ENCODE data around the gene ARFGAP2. TPM values are rescaled to one million over a fixed set of nuclear protein-coding genes. Genes with fewer than 3 reads are reported as not detected.
"Not testable (repeated sequence)": the region's sequence is repeated elsewhere in the genome, so short reads cannot be mapped to it uniquely, and the experiment has no call there.

Gene ARFGAP2
- total and polyA plus RNA-seq, 8 donors = 40.1 to 78.9 (median 63.3) TPM

DNA sequence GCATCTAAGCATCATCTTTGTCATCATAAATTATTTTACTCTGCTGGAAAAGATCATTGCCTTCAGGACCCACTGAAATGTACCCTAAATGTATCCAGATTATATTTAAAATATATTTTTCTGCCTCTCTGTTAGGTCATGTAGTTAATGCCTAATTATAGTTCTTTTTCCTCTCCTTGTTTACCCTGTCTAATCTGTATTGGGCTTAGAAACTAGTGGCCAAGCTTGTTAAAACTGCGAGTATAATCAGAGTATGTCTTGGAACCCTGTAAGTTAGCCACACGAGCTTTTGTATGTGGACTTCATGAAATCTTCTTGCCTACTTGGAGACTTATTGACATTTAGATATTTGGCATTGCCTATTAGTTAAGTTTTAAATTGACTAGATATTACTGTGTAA is 55.6 kb downstream of the ARFGAP2 start:
- no peak for DNase-seq
- TF ChIP-seq CTCF (IDR thresholded peaks at IDR 0.05) = no peak
- peak in 3 of 4 donors; percentile 45 to 63 (median 56) for ATAC-seq
- Histone ChIP-seq H3K27ac (peak overlapping the region in 2 of 4 donors; percentile 51 to 79), H3K9me3 (no peaks in the 10 kb centered on the region), H3K4me1 (peaks cover 4 to 30% (median 6%) of the 10 kb centered on the region in 3 donors), H3K4me3 (no peak overlapping the region), H3K36me3 (no peaks in the 10 kb centered on the region), H3K27me3 (no peaks in the 10 kb centered on the region)
- intact Hi-C loops (cut with DNase I) = no loop called here
- FAIRE-seq = no peak
- WGBS, 2 donors = 31 to 45% methylated on average over 2 of the region's 2 CpGs

- FAIRE-seq; H3K36me3 ChIP-seq; H3K27me3 ChIP-seq; H3K9me3 ChIP-seq; intact Hi-C loops (cut with DNase I): not testable (repeated sequence)
- Histone ChIP-seq H3K4me3 (peak overlapping the region in 2 of 4 donors; percentile 22 to 27), H3K27ac (peak overlapping the region; percentile 51 to 79 (median 55)), H3K4me1 (peaks cover 4 to 21% (median 6%) of the 10 kb centered on the region in 3 donors)
- DNase-seq = peak; percentile 88 to 99 (median 98)
- WGBS, 2 donors = 14 to 21% methylated on average over 20 of the region's 20 CpGs
- ATAC-seq = peak; percentile 79 to 86 (median 84)
Observed at GRCh38 chr11:47118958-47119688, 57.6 kb downstream of the ARFGAP2 start.

Small RNA genes within 50 kb of the gene (microRNA-seq; reads per million reads assigned to microRNA genes)
- gene MIR6745 = 0 reads per million in 2 donors

Other genes with a start within 250 kb of the ARFGAP2 start
- 10 to 100 TPM in 4 of 6 donors, 1 to 10 TPM in 2; 9.7 to 23.6 (median 12.2) TPM for gene CSTPP1, start 240.1 kb downstream of the ARFGAP2 start, total RNA-seq
- 10 to 100 TPM; 14.9 to 21.3 TPM for gene CSTPP1, start 240.1 kb downstream of the ARFGAP2 start, polyA plus RNA-seq
- gene PACSIN3, start 9.6 kb upstream of the ARFGAP2 start, total RNA-seq = 10 to 100 TPM; 16.5 to 39.9 (median 29.6) TPM
- gene PACSIN3, start 9.6 kb upstream of the ARFGAP2 start, polyA plus RNA-seq = 10 to 100 TPM; 28.1 to 31.3 TPM
- 10 to 100 TPM in 5 of 6 donors, 1 to 10 TPM in 1; 10.0 to 46.2 (median 20.0) TPM for gene DDB2, start 38.1 kb upstream of the ARFGAP2 start, total RNA-seq
- 10 to 100 TPM; 31.2 to 45.9 TPM for gene DDB2, start 38.1 kb upstream of the ARFGAP2 start, polyA plus RNA-seq
- 10 to 100 TPM; 22.5 to 38.1 (median 29.7) TPM for gene ACP2, start 71.9 kb upstream of the ARFGAP2 start, total RNA-seq
- 10 to 100 TPM; 40.4 to 53.6 TPM for gene ACP2, start 71.9 kb upstream of the ARFGAP2 start, polyA plus RNA-seq
- gene NR1H3, start 81.1 kb upstream of the ARFGAP2 start, total RNA-seq = 10 to 100 TPM in 5 of 6 donors, 1 to 10 TPM in 1; 8.9 to 24.0 (median 15.2) TPM
- gene NR1H3, start 81.1 kb upstream of the ARFGAP2 start, polyA plus RNA-seq = 10 to 100 TPM; 54.9 to 60.0 TPM
- gene MADD, start 93.3 kb upstream of the ARFGAP2 start, total RNA-seq = 10 to 100 TPM; 15.0 to 36.9 (median 20.0) TPM
- 10 to 100 TPM; 22.0 to 35.5 TPM for gene MADD, start 93.3 kb upstream of the ARFGAP2 start, polyA plus RNA-seq
- 1 to 10 TPM in 1 of 6 donors, under 1 TPM in 3, not detected in 2; 0.06 to 1.0 (median 0.09) TPM for gene MYBPC3, start 175.8 kb upstream of the ARFGAP2 start, total RNA-seq
- under 1 TPM; 0.14 to 0.23 TPM for gene MYBPC3, start 175.8 kb upstream of the ARFGAP2 start, polyA plus RNA-seq
- 10 to 100 TPM in 2 of 6 donors, 1 to 10 TPM in 4; 1.0 to 24.2 (median 4.5) TPM for gene SPI1, start 201.7 kb upstream of the ARFGAP2 start, total RNA-seq
- 1 to 10 TPM; 4.7 to 7.6 TPM for gene SPI1, start 201.7 kb upstream of the ARFGAP2 start, polyA plus RNA-seq
- 10 to 100 TPM; 14.6 to 28.5 (median 19.3) TPM for gene SLC39A13, start 231.7 kb upstream of the ARFGAP2 start, total RNA-seq
- 10 to 100 TPM; 52.6 to 55.6 TPM for gene SLC39A13, start 231.7 kb upstream of the ARFGAP2 start, polyA plus RNA-seq
- 10 to 100 TPM; 37.4 to 59.4 (median 50.3) TPM for gene PSMC3, start 249.6 kb upstream of the ARFGAP2 start, total RNA-seq
- gene PSMC3, start 249.6 kb upstream of the ARFGAP2 start, polyA plus RNA-seq = 10 to 100 TPM; 55.0 to 67.5 TPM

Measured in pancreas (tissue), 10 donors.